IMR-90 (cell line): Measurements from ENCODE around the gene EFCAB5.
A peak's percentile ranks its signal among the peaks of the same experiment; 100 is the strongest.

Experiments
- CHD1 ChIP-seq: IDR thresholded peaks from 2 replicates; pipeline ENCODE4 v1.6.1; 2012; ENCODE audit warnings: low read depth, low read length, improper control_type of control experiment
- ELK1 ChIP-seq: fragments of 150-350 bp; IDR thresholded peaks from 2 replicates; pipeline ENCODE4 v1.6.1; 2016; ENCODE audit warnings: low read depth, mild to moderate bottlenecking, low read length, moderate library complexity, borderline replicate concordance
- POLR2A ChIP-seq: IDR thresholded peaks from 2 replicates; pipeline ENCODE4 v1.6.1; 2012; ENCODE audit warnings: mild to moderate bottlenecking, low read depth, low read length
- RAD21 ChIP-seq: IDR thresholded peaks from 2 replicates; pipeline ENCODE4 v1.6.1; 2012; ENCODE audit warnings: low read length, improper control_type of control experiment
- RCOR1 ChIP-seq: IDR thresholded peaks from 2 replicates; pipeline ENCODE4 v1.6.1; 2012; ENCODE audit warnings: mild to moderate bottlenecking, low read length, improper control_type of control experiment; ENCODE audit not compliant: insufficient replicate concordance
- RFX5 ChIP-seq: IDR thresholded peaks from 2 replicates; pipeline ENCODE4 v1.8.0; 2012; ENCODE audit warnings: low read depth, mild to moderate bottlenecking, low read length, moderate library complexity
- TF ChIP-seq, protein P1 (sequence below): conservative IDR thresholded peaks from 2 replicates; pipeline ENCODE4 v1.5.1; 2012; ENCODE audit warnings: mild to moderate bottlenecking, low read depth, low read length, improper control_type of control experiment

DNA sequence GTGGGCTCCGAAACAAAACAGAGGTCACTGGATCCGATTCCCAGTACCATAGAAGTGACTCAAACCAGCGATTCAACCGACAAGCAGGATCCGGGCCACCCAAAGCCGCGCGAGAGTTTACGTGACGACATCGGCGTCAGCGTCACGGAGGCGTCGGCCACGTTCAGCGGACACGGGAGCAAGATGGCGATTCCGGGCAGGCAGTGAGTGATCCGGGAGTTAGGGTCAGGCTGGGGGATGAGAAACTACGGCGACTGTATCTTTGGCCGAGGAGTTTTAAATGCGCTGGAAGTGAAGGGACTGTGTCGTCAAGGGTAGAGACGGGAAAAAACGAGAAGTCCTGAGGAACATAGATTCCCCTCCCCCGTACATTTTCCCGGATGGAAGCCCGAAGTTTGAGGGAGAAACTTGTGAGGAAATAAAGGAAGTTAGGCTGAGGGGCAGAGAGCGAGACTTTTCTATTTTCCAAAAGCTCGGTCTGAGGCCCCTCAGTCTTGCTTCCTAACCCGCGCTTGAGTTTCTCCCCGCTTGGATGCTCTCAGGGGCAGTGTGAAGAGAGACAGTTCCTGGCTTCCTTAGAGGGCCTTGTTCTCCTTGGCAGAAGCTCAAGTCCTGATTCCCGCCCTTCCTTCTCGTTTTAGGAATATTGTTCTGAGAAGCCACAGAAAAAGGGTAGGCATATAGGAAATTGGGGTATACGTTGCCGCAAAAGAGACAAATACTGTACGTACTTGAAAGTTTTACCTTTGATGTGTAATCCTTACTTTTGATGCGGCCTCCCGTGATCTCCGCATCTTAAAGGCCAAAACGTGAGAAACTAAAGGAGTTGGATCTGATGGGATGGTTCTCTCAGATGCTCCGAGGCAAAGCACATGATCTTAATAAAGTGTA, 175.5 kb downstream of the EFCAB5 start, which contains the start of gene NSRP1:
- TF ChIP-seq POLR2A, result peak; percentile 98
- TF ChIP-seq RFX5, result no peak
- TF ChIP-seq, protein P1, sequence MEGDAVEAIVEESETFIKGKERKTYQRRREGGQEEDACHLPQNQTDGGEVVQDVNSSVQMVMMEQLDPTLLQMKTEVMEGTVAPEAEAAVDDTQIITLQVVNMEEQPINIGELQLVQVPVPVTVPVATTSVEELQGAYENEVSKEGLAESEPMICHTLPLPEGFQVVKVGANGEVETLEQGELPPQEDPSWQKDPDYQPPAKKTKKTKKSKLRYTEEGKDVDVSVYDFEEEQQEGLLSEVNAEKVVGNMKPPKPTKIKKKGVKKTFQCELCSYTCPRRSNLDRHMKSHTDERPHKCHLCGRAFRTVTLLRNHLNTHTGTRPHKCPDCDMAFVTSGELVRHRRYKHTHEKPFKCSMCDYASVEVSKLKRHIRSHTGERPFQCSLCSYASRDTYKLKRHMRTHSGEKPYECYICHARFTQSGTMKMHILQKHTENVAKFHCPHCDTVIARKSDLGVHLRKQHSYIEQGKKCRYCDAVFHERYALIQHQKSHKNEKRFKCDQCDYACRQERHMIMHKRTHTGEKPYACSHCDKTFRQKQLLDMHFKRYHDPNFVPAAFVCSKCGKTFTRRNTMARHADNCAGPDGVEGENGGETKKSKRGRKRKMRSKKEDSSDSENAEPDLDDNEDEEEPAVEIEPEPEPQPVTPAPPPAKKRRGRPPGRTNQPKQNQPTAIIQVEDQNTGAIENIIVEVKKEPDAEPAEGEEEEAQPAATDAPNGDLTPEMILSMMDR, result no peak
- peak; percentile 89 for TF ChIP-seq CHD1
- TF ChIP-seq ELK1, result no peak
- TF ChIP-seq RCOR1, result no peak
- TF ChIP-seq RAD21, result no peak
